Ishikawa (cell line): Measurements from ENCODE around the gene UBALD2.

Experiments used
- CEBPB ChIP-seq: IDR thresholded peaks from 2 replicates; pipeline ENCODE4 v1.6.1; 2012
- CREB1 ChIP-seq: IDR thresholded peaks from 2 replicates; pipeline ENCODE4 v1.6.1; 2012; ENCODE audit warnings: low read depth
- EP300 ChIP-seq: IDR thresholded peaks from 2 replicates; pipeline ENCODE4 v1.6.1; 2012; ENCODE audit warnings: borderline replicate concordance
- FOXM1 ChIP-seq: IDR thresholded peaks from 2 replicates; pipeline ENCODE4 v1.6.1; 2012; ENCODE audit warnings: low read depth, borderline replicate concordance
- MAX ChIP-seq: IDR thresholded peaks from 2 replicates; pipeline ENCODE4 v1.6.1; 2012
- NFIC ChIP-seq: IDR thresholded peaks from 2 replicates; pipeline ENCODE4 v1.6.1; 2012
- RAD21 ChIP-seq: IDR thresholded peaks from 2 replicates; pipeline ENCODE4 v1.6.1; 2012; ENCODE audit warnings: low read depth
- REST ChIP-seq: IDR thresholded peaks from 2 replicates; pipeline ENCODE4 v1.6.1; 2012; ENCODE audit warnings: low read depth, mild to moderate bottlenecking
- TAF1 ChIP-seq: IDR thresholded peaks from 2 replicates; pipeline ENCODE4 v1.6.1; 2012; ENCODE audit warnings: low read depth, mild to moderate bottlenecking
- TEAD4 ChIP-seq: IDR thresholded peaks from 2 replicates; pipeline ENCODE4 v1.6.1; 2012
- USF1 ChIP-seq: IDR thresholded peaks from 2 replicates; pipeline ENCODE4 v1.6.1; 2012
- YY1 ChIP-seq: IDR thresholded peaks from 2 replicates; pipeline ENCODE4 v1.6.1; 2012; ENCODE audit warnings: low read depth
- ZBTB7A ChIP-seq: IDR thresholded peaks from 2 replicates; pipeline ENCODE4 v1.6.1; 2012; ENCODE audit warnings: low read depth

GRCh38 chr17:76251478-76252039 is 13.6 kb upstream of the UBALD2 start:
- TF ChIP-seq NFIC (no peak), ZBTB7A (no peak), CREB1 (no peak), USF1 (no peak), TAF1 (no peak), EP300 (no peak), YY1 (no peak), TEAD4 (no peak), RAD21 (no peak), CEBPB (no peak), REST (no peak), FOXM1 (no peak), MAX (no peak)
